22Rv1 (cell line): ENCODE measurements around the gene RND1.

Experiments
- ZFX ChIP-seq: fragments of 450-650 bp; IDR thresholded peaks from 2 replicates; pipeline ENCODE4 v1.6.1; 2017; ENCODE audit warnings: antibody characterized with exemption, borderline replicate concordance
- TF ChIP-seq, protein P1 (sequence below): fragments of 450-650 bp; IDR thresholded peaks from 2 replicates; pipeline ENCODE4 v1.5.1; 2017; ENCODE audit warnings: mild to moderate bottlenecking

DNA sequence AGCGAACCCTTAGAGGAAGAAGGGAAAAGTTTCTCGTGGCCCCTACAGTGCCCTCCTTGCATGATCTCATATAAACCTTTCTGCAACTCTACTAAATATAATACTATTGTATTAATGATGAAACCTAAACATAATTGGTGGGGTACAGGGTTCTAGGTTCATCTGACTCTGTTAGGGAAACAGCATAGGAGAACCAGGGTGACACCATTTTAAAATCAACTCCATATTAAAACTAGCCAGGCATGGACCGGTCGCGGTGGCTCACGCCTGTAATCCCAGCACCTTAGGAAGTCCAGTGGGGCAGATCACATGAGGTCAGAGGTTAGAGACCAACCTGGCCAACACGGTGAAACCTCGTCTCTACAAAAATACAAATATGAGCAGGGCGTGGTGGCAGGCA, 15.0 kb upstream of the RND1 start:
- TF ChIP-seq, protein P1, sequence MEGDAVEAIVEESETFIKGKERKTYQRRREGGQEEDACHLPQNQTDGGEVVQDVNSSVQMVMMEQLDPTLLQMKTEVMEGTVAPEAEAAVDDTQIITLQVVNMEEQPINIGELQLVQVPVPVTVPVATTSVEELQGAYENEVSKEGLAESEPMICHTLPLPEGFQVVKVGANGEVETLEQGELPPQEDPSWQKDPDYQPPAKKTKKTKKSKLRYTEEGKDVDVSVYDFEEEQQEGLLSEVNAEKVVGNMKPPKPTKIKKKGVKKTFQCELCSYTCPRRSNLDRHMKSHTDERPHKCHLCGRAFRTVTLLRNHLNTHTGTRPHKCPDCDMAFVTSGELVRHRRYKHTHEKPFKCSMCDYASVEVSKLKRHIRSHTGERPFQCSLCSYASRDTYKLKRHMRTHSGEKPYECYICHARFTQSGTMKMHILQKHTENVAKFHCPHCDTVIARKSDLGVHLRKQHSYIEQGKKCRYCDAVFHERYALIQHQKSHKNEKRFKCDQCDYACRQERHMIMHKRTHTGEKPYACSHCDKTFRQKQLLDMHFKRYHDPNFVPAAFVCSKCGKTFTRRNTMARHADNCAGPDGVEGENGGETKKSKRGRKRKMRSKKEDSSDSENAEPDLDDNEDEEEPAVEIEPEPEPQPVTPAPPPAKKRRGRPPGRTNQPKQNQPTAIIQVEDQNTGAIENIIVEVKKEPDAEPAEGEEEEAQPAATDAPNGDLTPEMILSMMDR: no peak
- no peak for TF ChIP-seq ZFX
